Thymus (tissue), 11 donors: Measurements from ENCODE around the gene ZNF646. TPM values are rescaled to one million over a fixed set of nuclear protein-coding genes. Genes with fewer than 3 reads are reported as not detected.
A peak's percentile ranks its signal among the peaks of the same experiment; 100 is the strongest.

ENCODE experiments used
- DNase-seq, 9 donors: peaks; one replicate each; pipeline ENCODE4 v3.0.0-alpha.2; 2013; ENCODE audit warnings: low spot score in 9 of 9, low read depth in 6 of 9, missing footprints in 1 of 9
- H3K27ac ChIP-seq, 2 donors: one replicate each; pipeline ENCODE4 v1.5.1; 2013; ENCODE audit warnings: control low read depth in 1 of 2, low read depth in 1 of 2, low read length in 1 of 2, mild to moderate bottlenecking in 1 of 2, moderate library complexity in 1 of 2
- H3K27me3 ChIP-seq, 2 donors: one replicate each; pipeline ENCODE4 v1.5.1; 2013; ENCODE audit warnings: low read length in 1 of 2; ENCODE audit not compliant: control insufficient read depth in 2 of 2, insufficient read depth in 1 of 2
- H3K36me3 ChIP-seq, 2 donors: one replicate each; pipeline ENCODE4 v1.5.1; 2013; ENCODE audit warnings: low read length in 1 of 2, mild to moderate bottlenecking in 1 of 2, moderate library complexity in 1 of 2; ENCODE audit not compliant: control insufficient read depth in 2 of 2, insufficient read depth in 2 of 2
- H3K4me1 ChIP-seq, 2 donors: one replicate each; pipeline ENCODE4 v1.5.1; 2013; ENCODE audit warnings: low read length in 2 of 2; ENCODE audit not compliant: control insufficient read depth in 2 of 2, insufficient read depth in 2 of 2
- H3K4me3 ChIP-seq, 2 donors: one replicate each; pipeline ENCODE4 v1.5.1; 2013; ENCODE audit warnings: low read length in 2 of 2, control low read depth in 1 of 2, mild to moderate bottlenecking in 1 of 2
- H3K9me3 ChIP-seq, 2 donors: one replicate each; pipeline ENCODE4 v1.5.1; 2013; ENCODE audit warnings: low read length in 1 of 2, mild to moderate bottlenecking in 1 of 2; ENCODE audit not compliant: control insufficient read depth in 2 of 2, insufficient read depth in 1 of 2
- WGBS: extraction: QIAGEN DNeasy Blood & Tissue Kit; methylation state at CpG from one replicate; pipeline ENCODE4 v1.1.7; 2013; 5-methylcytosine and 5-hydroxymethylcytosine counted together
- polyA plus RNA-seq: library from polyadenylated mRNA; stranded (reverse); fragments of 200-250 nt; gene quantifications from one replicate; pipeline ENCODE4 v1.2.3, GENCODE V29; 2013
- total RNA-seq: library from RNA; stranded (reverse); fragments of 120-200 nt; gene quantifications from one replicate; pipeline ENCODE4 v1.2.4, GENCODE V29; 2013
- donor health status: healthy.

The ZNF646 gene
- total and polyA plus RNA-seq, 2 donors: 8.1 to 12.7 TPM

- H3K27ac ChIP-seq: no peak overlapping the region
These were observed 57.2 kb downstream of the ZNF646 start for GRCh38 chr16:31131416-31131815.

DNA sequence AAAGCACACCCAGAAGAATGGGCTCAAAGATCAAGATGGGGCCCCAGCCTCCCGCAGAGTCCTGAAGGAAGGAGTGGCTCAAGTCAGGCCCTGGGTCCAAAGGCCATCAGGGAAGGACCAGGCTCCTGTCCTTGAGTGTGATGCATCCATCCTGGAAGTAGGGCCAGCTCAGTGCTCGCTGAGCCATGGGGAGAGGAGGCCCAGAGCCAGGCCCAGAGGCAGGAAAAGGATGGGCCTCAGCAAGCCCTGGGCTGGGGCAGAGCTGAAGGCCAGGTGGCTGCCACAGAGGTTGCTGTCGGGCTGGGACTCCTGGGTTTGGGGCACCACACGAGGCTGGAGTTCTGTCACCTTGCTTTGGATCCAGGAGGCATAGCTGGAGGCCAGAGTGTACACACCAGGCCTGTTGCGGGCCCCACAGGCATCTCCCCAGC lies 57.6 kb downstream of the ZNF646 start:
- no peak for DNase-seq
- Histone ChIP-seq H3K27me3 (no peaks in the 10 kb centered on the region), H3K9me3 (no peaks in the 10 kb centered on the region), H3K4me1 (peaks cover 0 to 18% of the 10 kb centered on the region in 2 donors), H3K27ac (peak overlapping the region in 1 of 2 donors; percentile 46), H3K4me3 (no peak overlapping the region), H3K36me3 (peaks cover 42 to 61% of the 10 kb centered on the region in 2 donors)
- whole genome bisulfite sequencing: 93% methylated on average over 5 of the region's 5 CpGs

More at GRCh38 chr16:31131416-31131815, 57.2 kb downstream of the ZNF646 start:
- Histone ChIP-seq H3K9me3 (no peaks in the 10 kb centered on the region), H3K4me3 (no peak overlapping the region), H3K4me1 (peaks cover 0 to 18% of the 10 kb centered on the region in 2 donors), H3K36me3 (peaks cover 45 to 62% of the 10 kb centered on the region in 2 donors), H3K27me3 (no peaks in the 10 kb centered on the region)
- WGBS: 95% methylated on average over 11 of the region's 11 CpGs
- DNase-seq: no peak

DNA sequence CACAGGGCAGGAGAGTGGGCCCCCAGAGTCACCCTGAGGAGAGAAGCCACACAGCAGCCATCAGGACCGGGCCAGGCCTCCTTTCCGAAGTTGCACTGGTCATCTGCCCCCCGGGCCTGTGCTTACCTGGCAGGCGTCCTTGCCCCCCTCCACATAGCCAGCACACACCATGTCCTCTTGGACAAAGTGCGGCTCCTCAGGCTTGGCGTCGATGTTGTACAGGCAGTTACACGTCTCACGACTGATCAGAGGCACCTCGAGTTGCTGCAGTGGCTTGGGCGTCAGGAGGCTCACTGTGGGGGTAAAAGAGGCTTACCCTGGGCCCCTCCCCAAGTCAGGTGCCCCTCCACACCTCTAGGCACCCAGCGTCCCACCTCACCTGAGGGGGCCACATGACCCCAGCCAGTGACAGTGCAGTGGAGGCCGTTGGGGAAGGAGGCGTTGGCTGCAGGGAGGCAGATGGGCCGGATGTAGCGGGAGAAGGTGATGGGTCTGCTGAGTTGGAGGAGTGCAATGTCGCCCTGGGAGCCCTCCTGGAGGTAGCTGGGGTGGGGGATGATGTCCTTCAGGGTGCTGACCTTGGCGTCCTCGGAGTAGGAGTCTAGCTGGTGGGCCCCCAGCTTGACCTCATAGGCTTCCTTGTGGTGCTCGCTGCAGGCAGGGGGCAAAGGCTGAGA lies 58.2 kb downstream of the ZNF646 start:
- peaks cover 38 to 55% of the 10 kb centered on the region in 2 donors for H3K36me3 ChIP-seq
- H3K27ac ChIP-seq: peak overlapping the region in 1 of 2 donors; percentile 46
- WGBS: 97% methylated on average over 20 of the region's 20 CpGs
- DNase-seq: no peak
- no peaks in the 10 kb centered on the region for H3K27me3 ChIP-seq
- H3K4me3 ChIP-seq: no peak overlapping the region
- H3K9me3 ChIP-seq: no peaks in the 10 kb centered on the region
- H3K4me1 ChIP-seq: peaks cover 0 to 18% of the 10 kb centered on the region in 2 donors

DNA sequence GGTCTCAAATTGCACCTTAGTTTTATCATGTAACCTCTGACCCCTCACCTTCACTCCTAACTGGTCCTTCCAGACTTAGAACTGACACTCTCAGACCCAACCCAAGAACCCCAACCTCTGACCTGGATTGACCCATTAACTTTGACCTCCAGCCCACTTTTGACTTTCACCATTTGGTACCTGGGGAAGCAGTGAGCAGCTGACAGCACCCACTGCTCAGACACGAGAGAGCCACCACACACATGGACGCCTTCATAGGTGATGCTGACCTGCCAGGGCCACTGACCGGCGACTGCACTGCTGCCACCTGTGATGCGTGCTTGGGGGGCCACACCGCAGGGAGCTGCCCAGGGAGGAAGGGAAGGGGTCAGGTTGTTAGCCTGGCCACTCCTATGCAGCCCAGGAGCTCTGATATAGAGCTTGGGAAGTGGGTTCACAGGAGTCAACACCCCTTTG lies 58.9 kb downstream of the ZNF646 start:
- no peak for DNase-seq
- Histone ChIP-seq H3K4me1 (peaks cover 0 to 13% of the 10 kb centered on the region in 2 donors), H3K36me3 (peaks cover 31 to 49% of the 10 kb centered on the region in 2 donors), H3K27me3 (no peaks in the 10 kb centered on the region), H3K27ac (no peak overlapping the region), H3K9me3 (no peaks in the 10 kb centered on the region), H3K4me3 (no peak overlapping the region)
- WGBS: 96% methylated on average over 6 of the region's 6 CpGs

Other genes starting within 250 kb of the ZNF646 start
- 26.7 TPM for gene BCL7C, start 180.3 kb upstream of the ZNF646 start, total RNA-seq
- 29.2 TPM for gene BCL7C, start 180.3 kb upstream of the ZNF646 start, polyA plus RNA-seq
- gene CTF1, start 177.8 kb upstream of the ZNF646 start, total RNA-seq: 0.38 TPM
- gene CTF1, start 177.8 kb upstream of the ZNF646 start, polyA plus RNA-seq: 3.8 TPM
- gene FBXL19, start 150.8 kb upstream of the ZNF646 start, total RNA-seq: 10.2 TPM
- 17.0 TPM for gene FBXL19, start 150.8 kb upstream of the ZNF646 start, polyA plus RNA-seq
- gene ORAI3, start 125.4 kb upstream of the ZNF646 start, total RNA-seq: 12.3 TPM
- 26.4 TPM for gene ORAI3, start 125.4 kb upstream of the ZNF646 start, polyA plus RNA-seq
- 2.4 TPM for gene SETD1A, start 116.7 kb upstream of the ZNF646 start, total RNA-seq
- 13.1 TPM for gene SETD1A, start 116.7 kb upstream of the ZNF646 start, polyA plus RNA-seq
- 3.5 TPM for gene HSD3B7, start 89.2 kb upstream of the ZNF646 start, total RNA-seq
- 8.4 TPM for gene HSD3B7, start 89.2 kb upstream of the ZNF646 start, polyA plus RNA-seq
- 0.19 TPM for gene STX1B, start 63.8 kb upstream of the ZNF646 start, total RNA-seq
- 1.0 TPM for gene STX1B, start 63.8 kb upstream of the ZNF646 start, polyA plus RNA-seq
- 20.0 TPM for gene STX4, start 40.9 kb upstream of the ZNF646 start, total RNA-seq
- 108 TPM for gene STX4, start 40.9 kb upstream of the ZNF646 start, polyA plus RNA-seq
- gene ZNF668, start 182 bp upstream of the ZNF646 start, total RNA-seq: 4.3 TPM
- gene ZNF668, start 182 bp upstream of the ZNF646 start, polyA plus RNA-seq: 7.1 TPM
- 0.90 TPM for gene PRSS53, start 14.5 kb downstream of the ZNF646 start, total RNA-seq
- 2.9 TPM for gene PRSS53, start 14.5 kb downstream of the ZNF646 start, polyA plus RNA-seq
- 36.0 TPM for gene VKORC1, start 20.4 kb downstream of the ZNF646 start, total RNA-seq
- 48.7 TPM for gene VKORC1, start 20.4 kb downstream of the ZNF646 start, polyA plus RNA-seq
- 9.3 TPM for gene BCKDK, start 34.0 kb downstream of the ZNF646 start, total RNA-seq
- 16.7 TPM for gene BCKDK, start 34.0 kb downstream of the ZNF646 start, polyA plus RNA-seq
- gene KAT8, start 43.2 kb downstream of the ZNF646 start, total RNA-seq: 62.3 TPM
- 72.9 TPM for gene KAT8, start 43.2 kb downstream of the ZNF646 start, polyA plus RNA-seq
- gene PRSS8, start 61.3 kb downstream of the ZNF646 start, total RNA-seq: 12.8 TPM
- gene PRSS8, start 61.3 kb downstream of the ZNF646 start, polyA plus RNA-seq: 18.2 TPM
- gene PRSS36, start 75.6 kb downstream of the ZNF646 start, total RNA-seq: 5.7 TPM
- 4.3 TPM for gene PRSS36, start 75.6 kb downstream of the ZNF646 start, polyA plus RNA-seq
- gene FUS, start 105.7 kb downstream of the ZNF646 start, total RNA-seq: 36.5 TPM
- 478 TPM for gene FUS, start 105.7 kb downstream of the ZNF646 start, polyA plus RNA-seq
- gene PYCARD, start 128.3 kb downstream of the ZNF646 start, total RNA-seq: 55.3 TPM
- gene PYCARD, start 128.3 kb downstream of the ZNF646 start, polyA plus RNA-seq: 62.7 TPM
- 0.19 TPM for gene TRIM72, start 139.7 kb downstream of the ZNF646 start, total RNA-seq
- gene TRIM72, start 139.7 kb downstream of the ZNF646 start, polyA plus RNA-seq: 0.50 TPM
- 1.3 TPM for gene PYDC1, start 142.7 kb downstream of the ZNF646 start, total RNA-seq
- gene PYDC1, start 142.7 kb downstream of the ZNF646 start, polyA plus RNA-seq: 10.1 TPM
- 6.8 TPM for gene ITGAM, start 185.6 kb downstream of the ZNF646 start, total RNA-seq
- gene ITGAM, start 185.6 kb downstream of the ZNF646 start, polyA plus RNA-seq: 7.0 TPM